Fibroblast of upper back skin (primary cell): ENCODE results near the gene PHKG2.
"Not testable (repeated sequence)": the region's sequence is repeated elsewhere in the genome, so short reads cannot be mapped to it uniquely, and the experiment has no call there.

ENCODE experiments used
- DNase-seq: peaks from one replicate; pipeline ENCODE4 v3.0.0-alpha.2; 2013

The PHKG2 gene, protein sequence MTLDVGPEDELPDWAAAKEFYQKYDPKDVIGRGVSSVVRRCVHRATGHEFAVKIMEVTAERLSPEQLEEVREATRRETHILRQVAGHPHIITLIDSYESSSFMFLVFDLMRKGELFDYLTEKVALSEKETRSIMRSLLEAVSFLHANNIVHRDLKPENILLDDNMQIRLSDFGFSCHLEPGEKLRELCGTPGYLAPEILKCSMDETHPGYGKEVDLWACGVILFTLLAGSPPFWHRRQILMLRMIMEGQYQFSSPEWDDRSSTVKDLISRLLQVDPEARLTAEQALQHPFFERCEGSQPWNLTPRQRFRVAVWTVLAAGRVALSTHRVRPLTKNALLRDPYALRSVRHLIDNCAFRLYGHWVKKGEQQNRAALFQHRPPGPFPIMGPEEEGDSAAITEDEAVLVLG

DNA sequence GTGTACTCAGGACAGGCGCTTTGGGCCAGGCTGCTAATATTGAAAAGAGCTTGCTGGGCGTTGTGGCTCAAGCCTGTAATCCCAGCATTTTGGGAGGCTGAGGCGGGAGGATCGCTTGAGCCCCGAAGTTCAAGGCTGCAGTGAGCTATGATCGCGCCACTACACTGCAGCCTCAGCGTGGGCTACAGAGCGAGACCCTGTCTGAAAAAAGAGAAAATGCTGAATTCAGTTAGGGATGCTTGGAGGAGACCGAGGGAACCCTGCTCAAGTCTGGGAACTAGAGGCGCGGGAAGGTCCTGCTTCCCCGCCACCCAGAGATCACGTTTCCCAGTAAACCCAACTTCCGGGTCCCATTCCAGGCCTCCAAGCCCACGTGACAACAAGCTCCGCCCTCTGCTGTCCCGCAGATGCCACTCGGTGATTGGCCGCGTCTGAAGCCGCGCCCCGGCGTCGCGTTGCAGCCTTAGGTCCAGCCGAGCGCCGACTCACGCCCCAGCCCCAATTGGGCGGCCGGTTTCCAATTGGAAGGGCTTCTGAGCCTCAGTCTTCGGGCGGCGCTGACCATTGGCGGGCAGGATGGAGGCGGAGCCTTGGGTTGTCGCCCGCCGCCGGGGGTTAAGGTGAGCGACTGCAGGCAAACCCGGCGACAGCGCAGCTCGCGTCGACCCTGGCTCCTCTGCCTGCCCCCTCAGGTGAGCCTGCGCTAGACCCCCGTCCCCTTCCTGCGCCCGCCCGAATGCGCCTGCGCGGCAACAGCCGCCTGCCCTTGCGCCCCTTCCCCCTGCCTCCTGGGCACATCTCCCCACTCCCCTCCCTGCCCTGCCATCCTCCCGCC, at the start of gene PHKG2:
TSS of gene PHKG2 (plus strand) at position 627 of the 835 bp plus-strand sequence. CDS start 396 bp downstream, outside the sequence.
- peak; percentile 99 for DNase-seq

DNA sequence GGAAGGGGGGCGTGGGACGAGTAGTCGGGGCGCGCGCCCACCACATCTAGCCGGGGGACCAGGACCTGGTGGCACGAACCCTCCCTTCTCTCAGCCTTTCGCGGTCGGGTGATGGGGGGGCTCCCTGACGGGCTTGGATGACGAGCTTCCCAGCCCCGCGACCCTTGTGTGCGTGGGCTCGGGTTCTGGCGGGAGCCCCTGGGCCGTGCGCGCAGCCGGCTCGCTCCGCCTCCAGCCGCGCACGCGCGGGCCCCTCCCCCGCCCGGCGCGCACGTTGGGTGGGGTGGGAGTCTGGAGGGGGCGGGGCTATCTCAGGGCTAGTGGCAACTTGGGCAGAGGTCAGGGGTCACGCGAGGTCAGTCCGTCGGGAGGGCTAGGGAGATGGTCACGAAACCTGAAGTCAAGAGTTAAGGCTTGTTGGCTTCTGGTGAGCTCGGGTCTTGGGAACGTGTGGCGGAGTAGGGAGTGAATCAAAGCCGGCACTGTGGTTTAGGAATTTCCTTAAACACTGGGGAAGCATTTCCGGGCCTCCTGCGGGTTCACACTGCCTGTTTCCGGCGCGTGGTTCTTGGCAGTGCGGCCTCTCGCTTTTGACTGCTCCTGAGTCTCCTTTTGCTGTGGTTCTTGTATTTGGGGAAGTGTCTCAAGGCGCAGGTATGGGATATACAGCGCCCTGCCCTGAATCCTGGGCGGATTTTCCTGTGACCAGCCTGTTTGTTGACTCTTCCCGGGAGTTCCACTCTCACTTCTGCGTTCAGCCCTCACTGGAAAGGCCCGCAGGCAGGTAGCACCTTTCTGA, 49.2 kb upstream of the PHKG2 start, which contains the start of gene SRCAP:
TSS of gene SRCAP (plus strand) at position 356 of the 799 bp plus-strand sequence. CDS start 1,654 bp downstream, outside the sequence.
- DNase-seq, result peak; percentile 69

DNA sequence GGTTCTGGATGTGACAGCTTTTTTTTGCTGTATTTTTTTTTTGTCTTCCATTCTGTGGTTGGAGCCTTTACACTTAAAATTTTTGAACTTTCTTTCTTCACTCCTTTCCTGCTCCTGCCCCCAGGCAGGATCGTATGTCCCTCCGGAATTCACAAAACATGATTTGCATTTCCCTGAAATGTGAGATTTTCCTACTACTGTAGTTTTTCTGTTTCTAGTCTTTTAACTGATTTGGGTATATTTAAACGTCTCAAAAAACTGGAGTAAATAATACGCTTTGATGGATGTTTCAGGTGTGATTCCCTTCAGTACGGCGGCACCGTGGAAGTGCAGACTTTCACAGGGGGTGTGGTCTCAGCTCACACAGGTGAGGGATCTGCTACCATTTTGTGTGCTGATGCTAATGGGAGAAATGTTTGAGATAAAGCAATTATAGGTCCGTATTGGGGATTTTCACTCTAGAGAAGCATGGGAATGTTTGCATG, 48.6 kb upstream of the PHKG2 start:
- no peak for DNase-seq

DNA sequence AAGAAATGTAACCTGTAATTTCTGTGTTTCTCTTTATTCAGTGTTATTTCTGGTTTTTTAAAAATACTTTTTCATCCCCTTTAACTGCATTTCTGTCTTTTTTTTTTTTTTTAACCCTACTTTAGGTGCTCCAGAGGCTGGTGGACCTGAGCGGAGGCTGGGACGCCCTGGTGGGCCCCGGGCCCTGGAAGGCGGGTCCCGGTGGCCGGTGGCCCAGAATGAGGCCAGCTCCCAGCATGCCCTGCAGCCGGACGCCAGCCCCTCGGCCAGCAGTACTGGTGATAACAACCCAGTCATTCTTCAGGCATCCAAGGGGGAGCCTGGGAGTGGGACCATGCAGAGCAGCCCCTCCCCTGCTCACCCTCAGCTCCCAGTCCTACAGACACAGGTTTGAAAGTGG, 47.7 kb upstream of the PHKG2 start:
- DNase-seq, result no peak

DNA sequence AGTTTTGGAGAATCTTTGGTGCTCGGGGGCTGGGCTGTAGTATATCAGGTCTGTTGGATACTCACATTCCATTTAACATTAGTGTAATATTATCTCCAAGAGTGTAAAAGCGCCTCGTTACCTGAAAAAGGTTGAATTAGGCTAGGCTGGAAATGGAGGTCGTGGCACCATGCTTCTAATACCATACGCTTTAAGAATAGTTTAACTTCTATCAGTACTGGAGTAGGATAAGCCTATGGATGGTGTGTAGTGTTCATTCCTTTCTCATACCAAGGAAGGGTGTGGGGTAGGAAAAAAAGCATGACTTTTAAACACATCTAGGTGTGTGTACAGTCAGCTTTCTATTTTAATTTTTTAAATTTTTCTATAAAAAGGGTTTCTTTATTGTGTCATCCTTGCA, 47.3 kb upstream of the PHKG2 start:
- no peak for DNase-seq

DNA sequence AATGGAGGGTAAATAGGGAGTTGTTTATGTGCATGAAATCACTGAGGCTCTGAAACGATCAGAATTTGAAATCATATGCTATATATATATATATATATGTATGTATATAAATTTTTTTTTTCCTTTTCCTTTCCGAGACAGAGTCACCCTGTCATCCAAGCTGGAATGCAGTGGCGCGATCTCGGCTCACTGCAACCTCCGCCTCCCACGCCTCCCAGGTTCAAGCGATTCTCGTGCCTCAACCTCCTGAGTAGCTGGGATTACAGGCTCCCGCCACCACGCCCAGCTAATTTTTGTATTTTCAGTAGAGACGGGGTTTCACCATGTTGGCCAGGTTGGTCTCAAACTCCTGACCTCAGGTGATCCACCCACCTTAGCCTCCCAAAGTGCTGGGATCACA, 45.2 kb upstream of the PHKG2 start:
- not testable (repeated sequence) for DNase-seq

DNA sequence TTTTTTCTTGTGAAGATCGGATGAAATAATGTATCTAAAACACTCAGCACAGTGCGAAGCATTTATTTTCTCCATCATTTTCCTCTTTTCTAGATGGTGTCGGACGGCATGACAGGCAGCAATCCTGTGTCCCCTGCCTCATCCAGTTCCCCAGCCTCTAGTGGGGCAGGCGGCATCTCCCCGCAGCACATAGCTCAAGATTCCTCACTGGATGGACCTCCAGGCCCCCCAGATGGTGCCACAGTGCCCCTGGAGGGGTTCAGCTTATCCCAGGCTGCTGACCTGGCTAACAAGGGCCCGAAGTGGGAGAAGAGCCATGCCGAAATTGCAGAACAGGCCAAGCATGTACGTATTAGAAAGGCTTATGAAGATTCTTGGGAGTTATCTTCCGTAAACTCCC, 44.3 kb upstream of the PHKG2 start:
- DNase-seq, result no peak

DNA sequence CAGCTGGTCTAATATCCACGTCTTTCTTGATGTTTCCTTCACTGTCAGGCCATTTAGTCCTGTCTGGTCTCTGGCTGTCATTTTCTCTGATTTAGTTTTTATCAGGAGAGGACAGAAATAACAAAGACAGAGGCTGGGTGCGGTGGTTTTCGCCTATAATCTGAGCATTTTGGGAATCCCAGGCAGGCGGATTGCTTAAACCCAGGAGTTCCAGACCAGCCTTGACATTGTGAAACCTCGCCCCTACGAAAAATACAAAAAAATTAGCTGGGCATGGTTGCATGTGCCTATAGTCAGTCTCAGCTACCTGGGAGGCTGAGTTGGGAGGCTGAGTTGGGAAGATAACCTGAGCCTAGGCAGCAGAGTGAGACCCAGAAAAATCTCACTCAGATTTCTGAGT, 42.2 kb upstream of the PHKG2 start:
- DNase-seq, result no peak

DNA sequence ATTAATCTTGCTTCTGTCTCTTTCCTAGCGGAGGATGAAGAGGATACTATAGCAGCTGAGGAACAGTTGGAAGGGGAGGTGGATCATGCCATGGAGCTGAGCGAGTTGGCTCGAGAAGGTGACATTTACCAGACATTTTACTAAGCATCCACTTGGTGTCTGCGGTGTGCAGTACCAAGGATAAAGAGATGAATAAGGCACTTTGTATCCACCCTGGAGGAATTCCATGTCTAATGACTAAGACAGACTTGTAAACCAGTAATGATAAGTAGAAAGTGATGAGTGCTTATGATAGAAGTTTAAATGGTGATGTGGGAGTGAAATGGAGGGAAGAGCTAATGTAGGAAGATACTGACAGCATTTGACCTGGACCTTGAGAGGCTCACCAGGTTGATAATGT, 37.3 kb upstream of the PHKG2 start:
- DNase-seq, result no peak

DNA sequence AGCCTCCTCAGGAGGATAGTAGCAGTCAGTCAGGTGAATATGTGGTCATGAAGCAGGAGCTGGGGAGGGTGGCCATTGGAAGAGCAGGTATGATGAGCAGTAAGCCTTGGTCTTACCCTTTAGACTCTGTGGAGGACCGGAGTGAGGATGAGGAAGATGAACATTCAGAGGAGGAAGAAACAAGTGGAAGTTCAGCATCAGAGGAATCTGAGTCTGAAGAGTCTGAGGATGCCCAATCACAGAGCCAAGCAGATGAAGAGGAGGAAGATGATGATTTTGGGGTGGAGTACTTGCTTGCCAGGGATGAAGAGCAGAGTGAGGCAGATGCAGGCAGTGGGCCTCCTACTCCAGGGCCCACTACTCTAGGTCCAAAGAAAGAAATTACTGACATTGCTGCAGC, 36.5 kb upstream of the PHKG2 start:
- no peak for DNase-seq

DNA sequence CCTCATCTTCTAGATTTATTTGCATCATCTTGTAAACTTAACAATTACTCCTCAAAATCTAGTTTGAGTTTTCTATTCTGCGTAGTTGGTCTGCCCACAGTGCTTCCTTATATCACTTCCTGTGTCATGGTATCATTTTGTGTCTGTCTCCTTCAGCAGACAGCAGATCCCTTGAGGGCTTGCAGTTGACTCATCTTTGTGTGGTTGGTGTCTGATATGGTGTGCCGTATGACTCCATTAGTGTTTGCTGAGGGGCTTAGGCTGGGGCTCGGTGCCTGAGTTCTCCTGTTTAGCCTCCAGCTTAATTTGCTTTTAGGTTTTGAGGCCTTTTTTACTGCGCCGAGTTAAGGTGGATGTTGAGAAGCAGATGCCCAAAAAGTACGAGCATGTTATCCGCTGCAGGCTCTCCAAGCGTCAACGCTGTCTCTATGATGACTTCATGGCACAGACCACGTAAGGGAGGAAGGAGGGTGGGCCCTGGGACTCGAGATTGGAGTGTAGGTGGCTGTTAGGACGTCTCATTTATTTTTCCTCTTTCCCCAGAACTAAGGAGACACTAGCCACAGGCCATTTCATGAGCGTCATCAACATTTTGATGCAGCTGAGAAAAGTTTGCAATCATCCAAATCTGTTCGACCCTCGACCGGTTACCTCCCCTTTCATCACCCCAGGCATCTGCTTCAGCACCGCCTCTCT, 32.3 kb upstream of the PHKG2 start:
- no peak for DNase-seq

DNA sequence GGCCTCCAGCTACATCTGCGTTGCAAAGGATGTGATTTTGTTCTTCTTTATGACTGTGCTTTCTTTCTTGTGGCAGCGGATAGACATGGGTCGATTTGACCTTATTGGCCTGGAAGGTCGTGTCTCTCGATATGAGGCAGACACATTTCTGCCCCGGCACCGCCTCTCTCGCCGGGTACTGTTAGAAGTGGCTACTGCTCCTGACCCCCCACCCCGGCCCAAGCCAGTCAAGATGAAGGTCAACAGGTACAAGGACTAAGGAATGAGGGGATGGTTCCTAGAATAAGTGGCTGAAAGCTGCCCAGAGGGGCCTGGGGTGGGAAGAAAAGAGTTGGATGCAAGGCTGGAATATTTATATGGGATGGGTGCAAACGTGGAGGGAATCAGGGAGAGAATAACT, 28.1 kb upstream of the PHKG2 start:
- no peak for DNase-seq

DNA sequence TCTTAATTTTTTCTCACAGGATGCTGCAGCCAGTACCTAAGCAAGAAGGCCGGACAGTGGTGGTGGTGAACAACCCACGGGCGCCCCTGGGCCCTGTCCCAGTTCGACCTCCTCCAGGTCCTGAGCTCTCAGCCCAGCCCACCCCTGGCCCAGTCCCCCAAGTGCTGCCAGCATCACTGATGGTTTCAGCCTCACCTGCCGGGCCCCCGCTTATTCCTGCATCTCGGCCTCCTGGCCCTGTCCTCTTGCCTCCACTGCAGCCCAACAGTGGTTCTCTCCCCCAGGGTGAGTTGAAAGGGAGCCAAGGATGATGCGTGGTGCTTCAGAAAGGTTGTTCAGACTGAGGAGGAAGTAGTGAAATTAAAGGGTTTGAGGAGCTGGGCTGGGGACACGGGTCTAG, 27.5 kb upstream of the PHKG2 start:
- no peak for DNase-seq

DNA sequence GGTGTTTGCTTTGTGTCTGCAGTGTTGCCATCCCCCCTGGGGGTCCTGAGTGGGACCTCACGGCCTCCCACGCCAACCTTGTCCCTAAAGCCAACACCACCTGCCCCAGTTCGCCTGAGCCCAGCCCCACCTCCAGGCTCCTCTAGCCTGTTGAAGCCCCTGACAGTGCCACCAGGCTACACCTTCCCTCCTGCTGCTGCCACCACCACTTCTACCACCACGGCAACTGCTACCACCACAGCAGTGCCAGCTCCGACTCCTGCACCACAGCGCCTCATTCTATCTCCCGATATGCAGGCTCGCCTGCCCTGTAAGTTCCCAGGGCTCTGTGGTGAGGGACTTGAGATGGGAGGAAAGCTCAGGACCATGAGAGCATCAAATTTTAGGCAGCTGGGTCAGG, 27.1 kb upstream of the PHKG2 start:
- no peak for DNase-seq

DNA sequence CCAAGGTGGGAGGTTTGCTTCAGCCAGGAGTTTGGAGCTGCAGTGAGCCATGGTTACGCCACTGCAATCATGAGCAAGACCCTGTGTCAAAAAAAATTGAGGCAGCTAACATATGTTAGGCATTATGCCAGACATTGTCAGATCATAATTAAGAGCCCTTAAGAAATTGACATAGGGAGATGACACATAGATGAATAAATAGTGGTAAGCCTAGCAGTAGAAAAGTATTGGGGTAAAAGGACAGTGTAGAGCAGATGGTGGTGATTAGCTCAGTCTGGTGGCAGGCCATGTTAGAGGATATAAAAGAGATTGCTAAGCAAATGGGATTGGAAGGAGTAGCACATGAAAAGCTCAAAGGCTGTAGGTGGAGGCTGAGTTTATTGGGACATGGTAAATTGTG, 26.6 kb upstream of the PHKG2 start:
- DNase-seq, result peak; percentile 26

DNA sequence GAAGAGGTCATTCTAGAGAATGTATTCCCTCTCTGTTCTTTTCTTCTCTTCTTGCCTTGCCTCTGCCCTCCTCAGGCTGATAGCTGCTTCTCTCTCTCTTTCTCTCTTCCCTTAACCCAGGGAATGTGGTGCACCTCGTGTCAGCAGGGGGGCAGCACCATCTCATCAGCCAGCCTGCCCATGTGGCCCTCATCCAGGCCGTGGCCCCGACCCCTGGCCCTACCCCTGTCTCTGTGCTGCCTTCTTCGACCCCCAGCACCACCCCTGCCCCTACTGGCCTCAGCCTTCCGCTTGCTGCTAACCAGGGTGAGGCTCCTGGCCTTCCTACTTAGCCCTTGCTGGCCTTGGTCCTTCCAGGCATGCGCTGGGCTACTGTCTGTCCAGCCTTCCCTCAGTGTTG, 25.8 kb upstream of the PHKG2 start:
- no peak for DNase-seq

DNA sequence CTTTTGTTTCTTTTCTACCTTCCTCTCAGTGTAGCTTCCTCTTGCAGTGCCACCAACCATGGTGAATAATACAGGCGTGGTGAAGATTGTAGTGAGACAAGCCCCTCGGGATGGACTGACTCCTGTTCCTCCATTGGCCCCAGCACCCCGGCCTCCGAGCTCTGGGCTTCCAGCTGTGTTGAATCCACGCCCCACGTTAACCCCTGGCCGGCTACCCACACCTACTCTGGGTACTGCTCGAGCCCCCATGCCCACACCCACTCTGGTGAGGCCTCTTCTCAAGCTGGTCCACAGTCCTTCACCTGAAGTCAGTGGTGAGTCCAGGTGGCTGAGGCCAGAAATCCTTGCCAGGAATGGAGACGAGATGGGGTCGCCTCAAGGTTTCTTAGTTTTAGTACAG, 25.3 kb upstream of the PHKG2 start:
- DNase-seq, result no peak

DNA sequence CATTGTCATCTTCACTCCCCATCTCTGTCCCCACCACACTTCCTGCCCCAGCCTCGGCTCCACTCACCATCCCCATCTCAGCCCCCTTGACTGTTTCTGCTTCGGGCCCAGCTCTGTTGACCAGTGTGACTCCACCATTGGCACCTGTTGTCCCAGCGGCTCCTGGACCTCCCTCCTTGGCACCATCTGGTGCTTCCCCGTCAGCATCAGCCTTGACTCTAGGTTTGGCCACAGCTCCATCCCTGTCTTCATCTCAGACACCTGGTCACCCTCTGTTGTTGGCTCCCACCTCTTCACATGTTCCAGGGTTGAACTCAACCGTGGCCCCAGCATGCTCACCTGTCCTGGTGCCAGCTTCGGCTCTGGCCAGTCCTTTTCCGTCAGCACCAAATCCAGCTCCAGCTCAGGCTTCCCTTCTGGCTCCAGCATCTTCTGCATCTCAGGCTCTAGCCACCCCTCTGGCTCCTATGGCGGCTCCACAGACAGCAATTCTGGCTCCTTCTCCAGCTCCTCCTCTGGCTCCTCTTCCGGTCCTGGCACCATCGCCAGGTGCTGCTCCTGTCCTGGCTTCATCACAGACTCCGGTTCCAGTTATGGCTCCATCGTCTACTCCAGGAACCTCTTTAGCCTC, 24.4 kb upstream of the PHKG2 start:
- no peak for DNase-seq

DNA sequence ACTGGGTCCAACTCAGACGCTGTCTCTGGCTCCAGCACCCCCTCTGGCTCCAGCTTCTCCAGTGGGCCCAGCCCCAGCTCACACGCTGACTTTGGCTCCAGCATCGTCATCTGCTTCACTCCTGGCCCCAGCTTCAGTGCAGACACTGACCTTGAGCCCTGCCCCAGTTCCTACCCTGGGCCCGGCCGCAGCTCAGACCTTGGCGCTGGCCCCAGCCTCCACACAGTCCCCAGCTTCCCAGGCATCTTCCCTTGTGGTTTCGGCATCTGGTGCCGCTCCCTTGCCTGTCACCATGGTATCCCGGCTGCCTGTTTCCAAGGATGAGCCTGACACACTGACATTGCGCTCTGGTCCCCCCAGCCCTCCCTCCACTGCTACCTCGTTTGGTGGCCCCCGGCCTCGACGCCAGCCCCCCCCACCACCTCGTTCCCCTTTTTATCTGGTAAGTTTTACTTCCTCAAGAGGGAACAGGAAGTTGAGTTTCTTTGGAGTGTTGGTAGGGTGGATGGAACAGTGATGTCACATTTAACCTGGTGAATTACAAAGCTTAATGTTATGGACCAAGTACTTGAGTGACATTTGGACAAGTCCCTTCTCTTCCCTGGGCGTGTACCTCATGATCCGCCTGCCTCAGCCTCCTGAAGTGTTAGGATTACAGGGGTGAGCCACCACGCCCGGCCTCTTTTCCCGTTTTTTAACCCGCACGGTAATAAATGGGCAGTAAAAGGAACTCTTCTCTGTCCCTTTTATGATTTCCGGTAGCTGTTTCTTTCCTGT, 23.4 kb upstream of the PHKG2 start:
- no peak for DNase-seq

DNA sequence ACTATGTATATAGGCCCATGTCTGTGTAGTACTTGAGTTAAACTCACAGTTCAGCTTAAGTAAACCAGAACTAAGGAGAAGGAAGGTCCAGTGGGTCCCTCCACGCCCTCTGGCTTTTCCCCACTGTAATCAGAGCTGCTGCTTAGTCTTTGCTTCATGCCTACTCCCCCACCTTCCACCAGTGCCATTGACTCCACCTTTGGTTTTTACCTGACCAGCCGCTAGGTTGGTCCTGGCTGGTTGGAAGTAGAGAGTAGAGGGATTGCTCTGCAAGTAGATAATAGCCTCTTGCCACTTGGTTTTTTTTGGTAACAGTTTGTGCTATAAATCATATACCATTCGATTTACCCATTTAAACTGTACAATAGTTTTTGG, 22.8 kb upstream of the PHKG2 start:
- no peak for DNase-seq

DNA sequence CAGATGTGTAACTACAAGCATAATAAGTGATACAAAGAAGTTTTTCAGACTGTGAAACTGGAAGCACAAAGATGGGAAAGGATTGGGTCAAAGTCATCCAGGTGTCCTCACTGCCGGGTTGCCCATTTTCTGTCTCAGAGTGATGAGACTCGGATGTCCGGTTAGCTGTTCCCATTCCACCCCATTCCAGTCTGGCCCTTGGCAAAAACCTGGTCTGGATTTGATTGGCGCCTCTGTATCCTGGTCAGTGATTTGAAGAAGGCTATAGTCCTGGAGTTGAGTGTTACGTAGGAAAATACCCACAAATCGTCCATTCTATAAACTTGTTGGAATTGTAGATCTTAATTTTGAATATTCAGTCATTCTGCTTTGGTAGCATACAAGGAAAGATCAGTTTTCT, 19.9 kb upstream of the PHKG2 start:
- no peak for DNase-seq
